Measurements from ENCODE around the gene SLC35D2. TPM values are rescaled to one million over a fixed set of nuclear protein-coding genes. Genes with fewer than 3 reads are reported as not detected.
A peak's percentile ranks its signal among the peaks of the same experiment; 100 is the strongest.

Gene SLC35D2
- total and polyA plus RNA-seq, 4 experiments from 2014 or later: 25.3 to 30.5 (median 30.0) TPM

DNA sequence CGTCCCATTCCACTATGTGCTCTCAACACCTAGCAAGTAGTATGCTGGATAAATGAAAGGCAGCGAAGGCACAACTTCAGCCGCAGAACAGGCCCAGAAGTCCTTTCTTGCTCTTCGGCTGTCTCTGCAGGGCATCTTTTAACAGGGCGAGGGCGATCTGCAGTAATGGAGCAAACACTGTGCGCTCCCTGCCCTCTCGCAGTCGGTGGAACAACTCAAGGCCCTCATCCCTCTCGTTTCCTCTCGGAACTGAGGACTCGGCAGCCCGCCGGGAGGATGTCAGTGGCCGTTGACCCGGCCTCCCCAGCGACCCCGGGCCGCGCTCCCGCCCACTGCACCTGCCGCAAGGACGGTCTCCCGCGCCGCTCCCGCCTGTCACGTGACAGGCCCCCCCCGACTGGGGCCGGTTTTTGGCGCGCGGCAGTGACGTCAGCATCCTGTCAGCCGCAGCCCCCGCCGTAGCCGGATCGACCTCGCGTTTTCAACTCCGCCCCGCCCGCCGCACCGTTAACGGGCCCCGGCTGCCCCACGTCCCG is 33.6 kb upstream of the SLC35D2 start:
- H3K27me3 ChIP-seq (ENCODE audit: insufficient read depth, low read length): no peaks in the 10 kb centered on the region
- Mint-ChIP-seq H3K4me3 (peak overlapping the region; percentile 85 to 98 (median 92)), H3K9me3 (peaks cover 0 to 4% (median 0%) of the 10 kb centered on the region in 8 donors), H3K27ac (peak overlapping the region; percentile 88 to 99 (median 97)), H3K36me3 (peaks cover 0 to 5% of the 10 kb centered on the region in 2 donors), H3K4me1 (peaks cover 31 to 60% (median 39%) of the 10 kb centered on the region in 4 donors), H3K27me3 (no peaks in the 10 kb centered on the region)
- H3K4me3 ChIP-seq (ENCODE audit: low read length in 2 of 2): peak overlapping the region; percentile 86
- intact Hi-C loops (cut with micrococcal nuclease): loop anchor here (1.0 to 10.0 kb wide), 5 partner anchors 18 to 1690 kb away; partner anchors contain the start of genes AOPEP and ZNF782
- CTCF ChIA-PET (ENCODE audit: partially characterized antibody): interaction anchor here (1.1 to 1.9 kb wide), 3 partner anchors 18 to 89 kb away, joined by 3 to 8 read pairs (median 4); partner anchors contain the start of gene HABP4
- no peaks in the 10 kb centered on the region for H3K9me3 ChIP-seq (ENCODE audit: control insufficient read depth in 1 of 2, low read length in 2 of 2)
- no peaks in the 10 kb centered on the region for H3K36me3 ChIP-seq (ENCODE audit: insufficient read depth, low read length)
- H3K4me1 ChIP-seq (ENCODE audit: insufficient read depth, low read length): peaks cover 60% of the 10 kb centered on the region
- DNase-seq: peak; percentile 88 to 91 (median 89)
- POLR2A ChIA-PET (ENCODE audit: partially characterized antibody): interaction anchor here (0.8 to 8.0 kb wide), 13 partner anchors 11 to 149 kb away, joined by 3 to 123 read pairs (median 5); partner anchors contain the start of genes HABP4 and SLC35D2
- H3K27ac ChIP-seq (ENCODE audit: low read depth, low read length): peak overlapping the region; percentile 81

DNA sequence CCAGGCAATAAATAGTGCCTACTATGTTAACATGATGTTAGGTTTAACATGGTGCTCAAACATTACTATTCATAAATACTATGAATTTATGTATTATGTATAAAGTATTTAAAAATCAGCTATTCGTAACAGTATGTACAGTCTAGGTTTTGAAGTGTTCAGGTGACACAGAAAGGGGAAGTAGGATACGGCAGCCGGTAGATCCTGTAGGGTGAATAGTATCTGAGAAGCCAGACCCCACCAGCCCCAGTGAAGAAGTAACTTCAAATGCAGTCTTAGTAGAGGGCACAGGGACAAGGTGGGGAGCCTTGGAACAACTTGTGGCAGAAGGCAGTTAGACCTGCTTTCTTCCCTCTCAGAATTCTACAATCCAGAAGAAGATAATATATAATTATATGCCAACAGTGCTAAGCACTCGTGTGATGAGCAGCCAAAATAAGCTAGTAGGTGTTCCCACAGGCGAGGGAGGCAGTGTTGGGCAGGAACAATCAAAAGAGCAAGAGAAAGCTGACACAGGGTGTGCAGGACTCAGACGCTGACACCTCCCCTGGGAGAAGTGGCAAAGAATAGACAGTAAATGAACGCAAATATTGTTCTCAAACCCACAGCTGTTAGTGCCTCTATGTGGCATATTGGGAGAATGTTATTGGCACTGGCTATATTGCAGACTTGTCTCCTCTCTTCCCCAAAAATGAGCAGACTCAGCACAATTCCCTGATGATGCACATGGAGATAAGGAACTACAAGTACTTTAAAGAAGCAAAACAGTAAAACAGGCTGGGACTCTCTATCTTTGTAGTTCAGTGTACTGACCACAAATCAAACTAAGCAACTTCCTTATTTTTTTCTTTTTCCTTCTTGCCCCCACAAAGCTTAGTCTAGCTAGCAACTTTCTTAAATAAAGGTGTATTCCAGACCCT is 30.1 kb upstream of the SLC35D2 start:
- Histone ChIP-seq H3K4me3 (ENCODE audit: low read length in 2 of 2) (peak overlapping the region in 1 of 2 donors; percentile 7), H3K9me3 (ENCODE audit: control insufficient read depth in 1 of 2, low read length in 2 of 2) (no peaks in the 10 kb centered on the region), H3K27me3 (ENCODE audit: insufficient read depth, low read length) (no peaks in the 10 kb centered on the region), H3K27ac (ENCODE audit: low read depth, low read length) (peak overlapping the region; percentile 30), H3K36me3 (ENCODE audit: insufficient read depth, low read length) (no peaks in the 10 kb centered on the region), H3K4me1 (ENCODE audit: insufficient read depth, low read length) (peaks cover 46% of the 10 kb centered on the region)
- ChIA-PET POLR2A (ENCODE audit: partially characterized antibody) (interaction anchor here (0.7 to 8.0 kb wide), 8 partner anchors 11 to 153 kb away, joined by 3 to 123 read pairs (median 5); partner anchors contain the start of genes HABP4 and SLC35D2), CTCF (ENCODE audit: partially characterized antibody) (interaction anchor here (0.6 to 2.6 kb wide), 11 partner anchors 14 to 156 kb away, joined by 3 to 22 read pairs (median 3); partner anchors contain the start of genes HABP4 and SLC35D2)
- peaks cover 0 to 5% of the 10 kb centered on the region in 2 donors for H3K36me3 Mint-ChIP-seq
- H3K9me3 Mint-ChIP-seq: peaks cover 0 to 4% (median 0%) of the 10 kb centered on the region in 8 donors
- DNase-seq: peak in 2 of 5 donors; percentile 16 to 38
- H3K4me1 Mint-ChIP-seq: peaks cover 29 to 53% (median 34%) of the 10 kb centered on the region in 4 donors
- peak overlapping the region; percentile 69 to 88 (median 76) for H3K4me3 Mint-ChIP-seq
- no peaks in the 10 kb centered on the region for H3K27me3 Mint-ChIP-seq
- intact Hi-C loops (cut with micrococcal nuclease): loop anchor here (10.0 kb wide), 1 partner anchor 441 kb away; the partner anchor contains the start of gene ZNF782
- peak overlapping the region; percentile 85 to 92 (median 91) for H3K27ac Mint-ChIP-seq

DNA sequence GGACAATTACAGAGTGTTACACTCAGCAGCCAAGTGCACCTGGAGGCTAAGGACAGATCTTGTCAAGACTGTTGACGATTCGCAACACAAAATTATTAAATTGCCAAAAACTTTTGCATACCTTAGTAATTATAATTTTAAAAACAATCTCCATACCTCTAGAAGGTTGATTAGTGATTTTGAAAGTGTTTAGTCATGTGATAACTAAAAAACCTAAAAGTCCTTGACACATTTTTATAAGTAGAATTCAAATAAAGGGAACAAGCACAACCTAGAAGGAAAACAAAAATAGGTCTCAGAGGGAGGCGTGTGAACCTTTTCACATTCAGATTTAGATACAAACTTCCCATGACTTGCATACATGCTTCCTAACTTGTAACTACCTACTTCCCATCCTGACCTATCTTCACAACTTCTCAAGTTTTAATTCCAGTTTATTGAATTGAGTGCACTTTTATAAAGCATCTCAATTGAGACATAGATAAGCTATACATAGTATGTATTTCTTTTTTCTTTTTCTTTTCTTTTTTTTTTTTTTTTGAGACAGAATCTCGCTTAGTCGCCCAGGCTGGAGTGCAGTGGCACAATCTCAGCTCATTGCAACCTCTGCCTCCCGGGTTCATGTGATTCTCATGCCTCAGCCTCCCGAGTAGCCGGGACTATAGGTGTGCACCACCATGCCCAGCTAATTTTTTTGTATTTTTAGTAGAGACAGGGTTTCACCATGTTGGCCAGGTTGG is 28.8 kb upstream of the SLC35D2 start:
- POLR2A ChIA-PET (ENCODE audit: partially characterized antibody): interaction anchor here (2.1 to 8.0 kb wide), 3 partner anchors 12 to 39 kb away, joined by 4 to 123 read pairs (median 47); partner anchors contain the start of gene HABP4
- peaks cover 34 to 59% (median 40%) of the 10 kb centered on the region in 4 donors for H3K4me1 Mint-ChIP-seq

DNA sequence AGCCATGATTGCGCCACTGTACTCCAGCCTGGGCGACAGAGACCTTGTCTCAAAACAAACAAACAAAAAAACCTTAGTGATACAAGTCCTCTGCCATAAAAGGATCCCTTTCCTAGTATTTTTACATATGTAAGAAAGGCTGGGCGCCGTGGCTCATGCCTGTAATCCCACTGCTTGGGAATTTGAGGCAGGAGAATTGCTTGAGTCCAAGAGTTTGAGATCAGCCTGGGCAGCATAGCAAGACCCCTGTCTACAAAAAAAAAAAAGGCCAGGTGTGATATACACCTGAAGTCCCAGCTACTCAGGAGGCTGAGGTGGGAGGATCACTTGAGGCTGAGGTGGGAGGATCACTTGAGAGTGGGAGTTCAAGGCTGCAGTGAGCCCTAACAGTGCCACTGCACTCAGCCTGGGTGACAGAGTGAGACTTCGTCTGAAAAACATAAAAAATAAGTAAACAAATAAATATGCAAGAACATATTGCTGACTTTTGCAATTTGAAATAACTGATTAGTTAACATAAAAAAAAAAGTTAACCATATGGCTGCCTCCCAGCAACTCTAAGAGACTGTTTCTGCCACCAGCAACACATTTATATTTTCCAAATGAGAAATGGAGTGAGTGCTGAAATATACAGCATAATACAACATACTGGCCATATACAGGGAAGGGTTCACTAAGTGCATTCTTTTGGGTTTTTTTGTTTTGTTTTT is 27.8 kb upstream of the SLC35D2 start:
- ChIA-PET CTCF (ENCODE audit: partially characterized antibody) (interaction anchor here (2.9 kb wide), 1 partner anchor 12 kb away, joined by 15 read pairs; no protein-coding TSS in a partner anchor), POLR2A (ENCODE audit: partially characterized antibody) (interaction anchor here (0.5 to 3.7 kb wide), 2 partner anchors 9 to 11 kb away, joined by 4 to 47 read pairs; no protein-coding TSS in a partner anchor)
- Histone ChIP-seq H3K4me3 (ENCODE audit: low read length in 2 of 2) (no peak overlapping the region), H3K27ac (ENCODE audit: low read depth, low read length) (no peak overlapping the region), H3K9me3 (ENCODE audit: control insufficient read depth in 1 of 2, low read length in 2 of 2) (no peaks in the 10 kb centered on the region), H3K36me3 (ENCODE audit: insufficient read depth, low read length) (no peaks in the 10 kb centered on the region), H3K4me1 (ENCODE audit: insufficient read depth, low read length) (peaks cover 43% of the 10 kb centered on the region), H3K27me3 (ENCODE audit: insufficient read depth, low read length) (no peaks in the 10 kb centered on the region)
- no peak for DNase-seq
- H3K27ac Mint-ChIP-seq: peak overlapping the region in 3 of 7 donors; percentile 19 to 85 (median 57)
- H3K27me3 Mint-ChIP-seq: no peaks in the 10 kb centered on the region
- H3K36me3 Mint-ChIP-seq: no peaks in the 10 kb centered on the region
- H3K4me3 Mint-ChIP-seq: no peak overlapping the region
- peaks cover 28 to 53% (median 35%) of the 10 kb centered on the region in 4 donors for H3K4me1 Mint-ChIP-seq
- intact Hi-C loops (cut with micrococcal nuclease): loop anchor here (10.0 kb wide), 1 partner anchor 444 kb away; the partner anchor contains the start of gene ZNF782
- no peaks in the 10 kb centered on the region for H3K9me3 Mint-ChIP-seq

More for the DNA sequence above, 28.8 kb upstream of the SLC35D2 start:
- H3K9me3 ChIP-seq (ENCODE audit: control insufficient read depth in 1 of 2, low read length in 2 of 2): no peaks in the 10 kb centered on the region
- H3K27ac ChIP-seq (ENCODE audit: low read depth, low read length): no peak overlapping the region
- H3K4me1 ChIP-seq (ENCODE audit: insufficient read depth, low read length): peaks cover 50% of the 10 kb centered on the region
- no peak overlapping the region for H3K4me3 ChIP-seq (ENCODE audit: low read length in 2 of 2)
- H3K4me3 Mint-ChIP-seq: peak overlapping the region in 2 of 8 donors; percentile 22 to 54
- DNase-seq: no peak
- H3K36me3 Mint-ChIP-seq: peaks cover 0 to 5% of the 10 kb centered on the region in 2 donors
- H3K27me3 ChIP-seq (ENCODE audit: insufficient read depth, low read length): no peaks in the 10 kb centered on the region
- H3K27ac Mint-ChIP-seq: peak overlapping the region in 6 of 7 donors; percentile 41 to 91 (median 72)
- H3K27me3 Mint-ChIP-seq: no peaks in the 10 kb centered on the region
- intact Hi-C loops (cut with micrococcal nuclease): loop anchor here (10.0 kb wide), 1 partner anchor 442 kb away; the partner anchor contains the start of gene ZNF782
- H3K9me3 Mint-ChIP-seq: peaks cover 0 to 4% (median 0%) of the 10 kb centered on the region in 8 donors
- CTCF ChIA-PET (ENCODE audit: partially characterized antibody): interaction anchor here (1.2 to 2.6 kb wide), 6 partner anchors 13 to 85 kb away, joined by 3 to 22 read pairs (median 5); partner anchors contain the start of gene SLC35D2
- no peaks in the 10 kb centered on the region for H3K36me3 ChIP-seq (ENCODE audit: insufficient read depth, low read length)

DNA sequence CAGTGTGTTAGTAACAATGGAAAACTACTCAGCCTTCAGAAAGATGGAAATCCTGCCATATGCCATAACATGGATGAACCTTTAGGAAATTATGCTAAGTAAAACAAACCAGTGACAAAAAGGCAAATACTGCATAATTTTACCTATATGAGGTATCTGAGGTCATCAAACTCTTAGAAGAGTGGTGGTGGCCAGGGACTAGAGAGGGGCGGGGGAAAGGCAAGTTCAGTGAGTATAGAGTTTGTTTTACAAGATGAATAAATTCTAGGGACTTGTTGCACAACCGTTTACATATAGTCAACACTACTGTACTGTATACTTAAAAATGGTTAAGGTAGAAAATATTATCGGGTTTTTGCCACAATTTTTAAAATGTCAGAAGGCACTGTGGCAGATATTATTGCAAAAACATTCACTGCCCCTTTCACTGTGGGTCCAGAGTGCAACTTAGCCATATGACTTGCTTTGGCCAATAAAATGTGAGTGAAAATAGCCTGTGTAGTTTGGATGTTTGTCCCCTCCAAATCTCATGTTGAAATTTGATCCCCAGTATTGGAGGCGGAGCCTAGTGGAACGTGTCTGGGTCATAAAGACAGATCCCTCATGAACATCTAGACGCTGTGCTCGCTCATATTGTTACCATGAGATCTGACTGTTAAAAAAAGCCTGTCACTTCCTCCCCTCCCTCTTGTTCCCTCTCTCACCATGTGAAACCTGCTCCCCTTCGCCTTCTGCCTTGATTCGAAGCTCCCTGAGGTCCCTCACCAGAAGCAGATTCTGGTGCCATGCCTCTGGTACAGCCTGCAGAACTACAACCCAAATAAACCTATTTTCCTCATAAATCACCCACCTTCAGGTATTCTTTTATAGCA is 25.1 kb upstream of the SLC35D2 start:
- no peak for DNase-seq
- Mint-ChIP-seq H3K27me3 (no peaks in the 10 kb centered on the region), H3K36me3 (no peaks in the 10 kb centered on the region), H3K27ac (peak overlapping the region; percentile 69 to 92 (median 86)), H3K4me3 (peak overlapping the region in 3 of 8 donors; percentile 12 to 48 (median 22)), H3K9me3 (no peaks in the 10 kb centered on the region), H3K4me1 (peaks cover 23 to 40% (median 28%) of the 10 kb centered on the region in 4 donors)
- Histone ChIP-seq H3K9me3 (ENCODE audit: control insufficient read depth in 1 of 2, low read length in 2 of 2) (no peaks in the 10 kb centered on the region), H3K4me3 (ENCODE audit: low read length in 2 of 2) (peak overlapping the region in 1 of 2 donors; percentile 11), H3K36me3 (ENCODE audit: insufficient read depth, low read length) (no peaks in the 10 kb centered on the region), H3K4me1 (ENCODE audit: insufficient read depth, low read length) (peaks cover 24% of the 10 kb centered on the region), H3K27ac (ENCODE audit: low read depth, low read length) (no peak overlapping the region), H3K27me3 (ENCODE audit: insufficient read depth, low read length) (no peaks in the 10 kb centered on the region)
- ChIA-PET CTCF (ENCODE audit: partially characterized antibody) (interaction anchor here (2.9 kb wide), 1 partner anchor 9 kb away, joined by 15 read pairs; no protein-coding TSS in a partner anchor), POLR2A (ENCODE audit: partially characterized antibody) (interaction anchor here (1.2 to 2.4 kb wide), 2 partner anchors 9 to 41 kb away, joined by 3 to 9 read pairs; partner anchors contain the start of gene HABP4)
- intact Hi-C loops (cut with micrococcal nuclease): no loop called here
